Epidermal melanocyte (primary cell): Measurements from ENCODE around the gene USP4.
"Not testable (repeated sequence)": the region's sequence is repeated elsewhere in the genome, so short reads cannot be mapped to it uniquely, and the experiment has no call there.

ENCODE experiments used
- DNase-seq: peaks from one replicate; pipeline ENCODE4 v3.0.0; 2011; ENCODE audit warnings: low spot score; ENCODE audit not compliant: insufficient read length

The USP4 gene

GRCh38 chr3:49349348-49350114 is 9.7 kb upstream of the USP4 start:
- no peak for DNase-seq

- DNase-seq: not testable (repeated sequence)
Observed at GRCh38 chr3:49348361-49348760, 8.5 kb upstream of the USP4 start.

GRCh38 chr3:49346797-49347251 is 7.0 kb upstream of the USP4 start:
- no peak for DNase-seq

GRCh38 chr3:49343163-49343562 is 3.3 kb upstream of the USP4 start:
- no peak for DNase-seq

GRCh38 chr3:49341996-49342395 is 2.1 kb upstream of the USP4 start:
- DNase-seq: no peak

GRCh38 chr3:49339581-49339940 is 292 bp downstream of the USP4 start:
- DNase-seq: no peak

GRCh38 chr3:49333916-49334633 is 5.8 kb downstream of the USP4 start:
- DNase-seq: no peak

- no peak for DNase-seq
Observed at GRCh38 chr3:49333091-49333490, 6.8 kb downstream of the USP4 start.

GRCh38 chr3:49329186-49329585 is 10.7 kb downstream of the USP4 start:
- no peak for DNase-seq

GRCh38 chr3:49328350-49328749 is 11.5 kb downstream of the USP4 start:
- not testable (repeated sequence) for DNase-seq

- DNase-seq: no peak
Observed at GRCh38 chr3:49327485-49327884, 12.4 kb downstream of the USP4 start.

GRCh38 chr3:49324768-49325167 is 15.1 kb downstream of the USP4 start:
- DNase-seq: no peak

GRCh38 chr3:49316696-49317457 is 23.0 kb downstream of the USP4 start:
- no peak for DNase-seq

- DNase-seq: no peak
Observed at GRCh38 chr3:49313896-49314688, 25.8 kb downstream of the USP4 start.

- DNase-seq: no peak
Observed at GRCh38 chr3:49311283-49311682, 28.6 kb downstream of the USP4 start.

- no peak for DNase-seq
Observed at GRCh38 chr3:49310677-49311076, 29.2 kb downstream of the USP4 start.

- no peak for DNase-seq
Observed at GRCh38 chr3:49305608-49306007, 34.2 kb downstream of the USP4 start.

- no peak for DNase-seq
Observed at GRCh38 chr3:49302613-49303012, 37.2 kb downstream of the USP4 start.

- DNase-seq: no peak
Observed at GRCh38 chr3:49300595-49300994, 39.3 kb downstream of the USP4 start.

GRCh38 chr3:49298511-49298910 is 41.3 kb downstream of the USP4 start:
- DNase-seq: no peak

- DNase-seq: no peak
Observed at GRCh38 chr3:49296781-49297411, 43.0 kb downstream of the USP4 start.
